Heart right ventricle (tissue), 16 donors: ENCODE measurements around the gene ATP8B1. TPM values are rescaled to one million over a fixed set of nuclear protein-coding genes. Genes with fewer than 3 reads are reported as not detected.

Experiments used
- ATAC-seq, 8 donors: fragments of 200-7000 bp; cut with Tn5 transposase; one replicate each; pipeline ENCODE4 v1.9.1; 2020; ENCODE audit warnings: mild to moderate bottlenecking in 8 of 8, moderate library complexity in 8 of 8, moderate number of reproducible peaks in 1 of 8
- DNase-seq, 2 donors: peaks; one replicate each; pipeline ENCODE4 v3.0.0-alpha.2; 2020
- H3K27ac ChIP-seq, 10 donors: fragments of 200-600 bp; sonication (generic) in 2 of 10; one replicate each; pipeline versions ENCODE4 v1.5.0 to v1.8.0; 2020 to 2022; ENCODE audit warnings: mild to moderate bottlenecking in 3 of 10
- H3K27me3 ChIP-seq, 7 donors: fragments of 200-600 bp; one replicate each; pipeline ENCODE4 v1.8.0; 2021 to 2022; ENCODE audit warnings: mild to moderate bottlenecking in 2 of 7
- H3K36me3 ChIP-seq, 9 donors: fragments of 200-600 bp; sonication (generic) in 1 of 9; one replicate each; pipeline versions ENCODE4 v1.5.0 to v1.8.0; 2020 to 2022; ENCODE audit warnings: mild to moderate bottlenecking in 2 of 9
- H3K4me1 ChIP-seq, 9 donors: fragments of 200-600 bp; sonication (generic) in 1 of 9; one replicate each; pipeline versions ENCODE4 v1.5.0 to v1.8.0; 2020 to 2022; ENCODE audit warnings: mild to moderate bottlenecking in 4 of 9
- H3K4me3 ChIP-seq, 10 donors: fragments of 200-600 bp; sonication (generic) in 2 of 10; one replicate each; pipeline versions ENCODE4 v1.5.0 to v1.8.0; 2020 to 2022; ENCODE audit warnings: mild to moderate bottlenecking in 7 of 10, moderate library complexity in 2 of 10
- H3K9me3 ChIP-seq, 11 donors: fragments of 200-600 bp in 10 of 11; sonication (generic) in 2 of 11; one replicate each; pipeline versions ENCODE4 v1.5.0 to v1.8.0; 2013 to 2022; ENCODE audit warnings: mild to moderate bottlenecking in 2 of 11, control low read depth in 1 of 11, moderate library complexity in 1 of 11
- CTCF ChIP-seq, 9 donors: fragments of 200-600 bp; sonication (generic) in 2 of 9; IDR thresholded peaks; one replicate each; pipeline versions ENCODE4 v1.5.0 to v1.8.0; 2021 to 2022; ENCODE audit warnings: antibody characterized with exemption in 9 of 9, mild to moderate bottlenecking in 5 of 9, moderate library complexity in 1 of 9
- WGBS, 2 donors: extraction: QIAGEN DNeasy Blood & Tissue Kit; methylation state at CpG; one replicate each; pipeline ENCODE4 v1.1.7; 2013; ENCODE audit warnings: inconsistent platforms in 1 of 2; 5-methylcytosine and 5-hydroxymethylcytosine counted together
- intact Hi-C, 10 donors: fragments of 100-400 bp; cut with DNase I; formaldehyde crosslinking; loops; one replicate each; pipeline versions ENCODE4 v1.11.1 to v1.14.2; 2022
- polyA plus RNA-seq, 2 donors: library from polyadenylated mRNA; stranded (reverse); fragments of 200-250 nt; gene quantifications; one replicate each; pipeline ENCODE4 v1.2.3, GENCODE V29; 2013
- total RNA-seq, 10 donors: library from RNA; stranded (reverse); fragmentation: NEBNext Ultra II Directional in 3 of 10; extraction: Animal tissue kit (Norgen Biotek cat#: 25700) in 3 of 10; gene quantifications; one replicate each; pipeline versions ENCODE4 v1.2.1 to v1.2.4, GENCODE V29; 2021 to 2023
- donor health status: Arrhythmogenic right ventricular cardiomyopathy.
- donor health status: ischemic (EF 13 %, LVEDD 7.1; RV severe dilation, severe dysfunction).
- donor health status: healthy with polysubstance abuse.
- donor health status: DM: no; HTN: yes; CAD: no.
- donor health status: DM: no; HTN: no; CAD: no.
- donor health status: ischemic (EF 25% LVEDD 6.9; RV normal size, moderate dysfunction).
- donor health status: ischemic (EF 25% LVEDD 5.7; RV mildly dilated, moderate dysfunction).
- donor health status: healthy.
- donor health status: DM: yes; HTN: yes; CAD: no.
- donor health status: Ischemic cardiomyopathy.
- donor health status: ischemic (EF 35%, LVEDD 5.7; RV mildly dilated, moderate dysfunction).
- donor health status: nonischemic (EF 11% LVEDD 7.7; RV severe dilation, severe dysfunction).
- donor health status: DM: yes; HTN: yes; CAD: no.
- donor health status: PGD.
- donor health status: ischemic (EF 29% LVEDD 5.4; RV normal size, mild dysfunction).
- donor health status: nonischemic (EF 23%, LVEDD 6.1; RV moderate dilation, normal function).

The ATP8B1 gene
- total and polyA plus RNA-seq, 12 donors = 2.7 to 16.5 (median 7.2) TPM

DNA sequence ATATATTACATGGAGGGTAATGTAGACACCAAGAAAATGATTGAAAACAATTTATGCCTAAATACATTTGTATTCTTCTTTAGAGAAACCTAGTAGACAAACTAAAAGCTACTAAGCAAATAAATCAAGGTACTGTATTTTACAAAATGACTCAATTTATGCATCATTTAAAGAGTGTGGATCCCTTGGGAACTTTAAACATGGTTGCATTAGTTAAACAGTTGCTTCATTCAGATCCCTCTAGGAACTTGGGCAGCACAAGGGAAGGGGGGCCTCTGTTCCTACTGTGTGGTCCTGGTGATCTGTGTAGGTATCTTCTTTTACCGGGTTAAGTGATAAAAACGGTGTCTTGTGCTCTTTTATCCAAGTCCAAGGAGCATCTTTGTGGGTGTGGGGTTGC lies 31.5 kb upstream of the ATP8B1 start:
- Histone ChIP-seq H3K36me3 (no peaks in the 10 kb centered on the region), H3K4me1 (peaks cover 0 to 3% (median 0%) of the 10 kb centered on the region in 9 donors), H3K9me3 (peaks cover 0 to 11% (median 4%) of the 10 kb centered on the region in 11 donors), H3K27me3 (no peaks in the 10 kb centered on the region), H3K4me3 (no peak overlapping the region), H3K27ac (no peak overlapping the region)
- no peak for ATAC-seq
- intact Hi-C loops = no loop called here
- 82 to 87% methylated on average over 2 of the region's 2 CpGs for WGBS, 2 donors
- no peak for DNase-seq
- no peak for TF ChIP-seq CTCF (IDR thresholded peaks at IDR 0.05)

DNA sequence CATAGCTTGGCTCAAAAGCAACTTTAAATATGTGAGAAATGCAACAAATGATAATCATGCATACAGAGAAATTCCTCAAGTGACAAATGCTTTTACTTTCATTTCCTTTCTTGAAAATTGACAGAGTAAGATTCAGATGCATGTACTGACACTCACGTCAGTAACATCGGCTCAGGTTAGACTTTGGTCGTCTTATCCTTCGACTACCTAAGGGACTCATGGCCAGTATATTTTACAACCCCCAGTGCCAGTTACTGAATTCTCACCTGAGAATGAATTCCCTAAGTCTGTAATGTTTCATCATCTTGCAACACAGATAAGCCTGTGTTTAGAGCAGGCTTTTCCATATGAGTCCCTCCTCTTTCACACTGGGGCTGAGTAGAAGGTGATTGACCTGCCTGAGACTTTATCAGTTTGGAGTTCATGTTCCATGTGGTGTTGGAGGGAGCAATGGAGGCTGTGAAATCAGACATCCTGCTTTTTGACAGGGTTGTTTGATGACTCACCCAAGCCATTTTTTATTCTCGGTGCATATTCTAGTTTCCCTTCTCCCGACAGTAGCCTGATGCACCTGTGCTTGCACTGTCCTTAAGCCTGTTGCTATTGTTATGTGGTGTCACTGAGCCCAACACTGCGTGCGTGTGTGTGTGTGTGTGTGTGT lies 30.5 kb upstream of the ATP8B1 start:
- no peak overlapping the region for H3K27ac ChIP-seq
- peaks cover 0 to 11% (median 4%) of the 10 kb centered on the region in 11 donors for H3K9me3 ChIP-seq
- DNase-seq (no peak), ATAC-seq (peak in 1 of 8 donors; percentile 21)
- intact Hi-C loops = no loop called here
- H3K36me3 ChIP-seq = no peaks in the 10 kb centered on the region
- peaks cover 0 to 3% (median 0%) of the 10 kb centered on the region in 9 donors for H3K4me1 ChIP-seq
- 55 to 70% methylated on average over 8 of the region's 8 CpGs for WGBS, 2 donors
- H3K4me3 ChIP-seq = peak overlapping the region in 1 of 10 donors; percentile 6
- TF ChIP-seq CTCF (IDR thresholded peaks at IDR 0.05) = no peak
- H3K27me3 ChIP-seq = no peaks in the 10 kb centered on the region

DNA sequence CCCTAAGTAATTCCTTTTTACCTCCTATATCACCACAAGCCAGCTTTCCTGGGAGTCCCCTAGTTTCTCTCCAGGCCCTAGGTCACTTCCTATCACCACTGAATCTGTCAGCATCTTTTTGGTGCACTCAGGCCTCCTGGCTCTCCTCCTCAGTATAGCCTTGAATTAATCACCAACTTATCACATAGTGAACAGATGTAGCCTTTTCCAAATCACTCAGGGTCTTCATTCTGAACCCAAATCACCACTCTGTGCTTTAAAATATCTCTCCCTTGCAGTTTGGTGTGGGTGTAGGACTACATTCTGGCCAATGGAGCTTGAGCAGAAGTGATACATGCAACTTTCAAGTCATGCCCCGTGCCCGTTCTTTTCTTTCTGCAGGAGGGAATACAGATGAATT lies 29.6 kb upstream of the ATP8B1 start:
- Histone ChIP-seq H3K27me3 (peaks cover 0 to 5% (median 0%) of the 10 kb centered on the region in 7 donors), H3K36me3 (no peaks in the 10 kb centered on the region), H3K4me1 (peaks cover 0 to 3% (median 0%) of the 10 kb centered on the region in 9 donors), H3K4me3 (no peak overlapping the region), H3K9me3 (peaks cover 0 to 11% (median 4%) of the 10 kb centered on the region in 11 donors), H3K27ac (no peak overlapping the region)
- TF ChIP-seq CTCF (IDR thresholded peaks at IDR 0.05) = no peak
- WGBS, 2 donors = 91 to 94% methylated on average over 2 of the region's 2 CpGs
- DNase-seq (no peak), ATAC-seq (no peak)
- intact Hi-C loops = no loop called here

GRCh38 chr18:57831597-57832377 lies 28.7 kb upstream of the ATP8B1 start:
- DNase-seq (no peak), ATAC-seq (no peak)
- H3K27me3 ChIP-seq = peaks cover 0 to 5% (median 0%) of the 10 kb centered on the region in 7 donors
- whole genome bisulfite sequencing, 2 donors = 89 to 92% methylated on average over 14 of the region's 14 CpGs
- H3K4me1 ChIP-seq = peaks cover 0 to 3% (median 0%) of the 10 kb centered on the region in 9 donors
- TF ChIP-seq CTCF (IDR thresholded peaks at IDR 0.05) = no peak
- H3K36me3 ChIP-seq = no peaks in the 10 kb centered on the region
- no peak overlapping the region for H3K4me3 ChIP-seq
- intact Hi-C loops = no loop called here
- peaks cover 0 to 11% (median 4%) of the 10 kb centered on the region in 11 donors for H3K9me3 ChIP-seq
- no peak overlapping the region for H3K27ac ChIP-seq
